ENCODE results near the gene BNIP2. TPM values are rescaled to one million over a fixed set of nuclear protein-coding genes. Genes with fewer than 3 reads are reported as not detected.
A peak's percentile ranks its signal among the peaks of the same experiment; 100 is the strongest.

BNIP2 gene
- total and polyA plus RNA-seq, 2 of the 13 experiments (the other 11 are each of a cell fraction or from before 2014, with no cell fraction given): 17.4 to 57.6 TPM

GRCh38 chr15:59656897-59657634, 32.1 kb downstream of the BNIP2 start, which contains the start of gene GTF2A2 (continued):
- TF ChIP-seq HMGXB4 (CRISPR knock-in tag; IDR thresholded peaks at IDR 0.05; ENCODE audit: borderline replicate concordance in 1 of 2, low read depth in 1 of 2) (peak; percentile 81 to 87; a peak in 3 of 4 replicates), IKZF4 (CRISPR knock-in tag; IDR thresholded peaks at IDR 0.05; ENCODE audit: borderline replicate concordance, low read depth, not compliant biosample characterization) (no peak), NFE2 (CRISPR knock-in tag; IDR thresholded peaks at IDR 0.05) (no peak), DPF2 (CRISPR knock-in tag; IDR thresholded peaks at IDR 0.05; ENCODE audit: borderline replicate concordance, low read depth) (no peak), E2F5 (CRISPR knock-in tag; conservative IDR thresholded peaks at IDR 0.05) (no peak), ZNF34 (CRISPR knock-in tag; IDR thresholded peaks at IDR 0.05; ENCODE audit: borderline replicate concordance) (peak; percentile 88; the same call in 1 of the 2 replicates), GABPB1 (CRISPR knock-in tag; IDR thresholded peaks at IDR 0.05) (peak; percentile 98), SP140L (CRISPR knock-in tag; IDR thresholded peaks at IDR 0.05; ENCODE audit: borderline replicate concordance) (no peak), ZMYM4 (CRISPR knock-in tag; IDR thresholded peaks at IDR 0.05) (peak; percentile 79), PHF21A (CRISPR knock-in tag; IDR thresholded peaks at IDR 0.05) (no peak), ZNF605 (CRISPR knock-in tag; IDR thresholded peaks at IDR 0.05) (0 out of 2 replicates have a peak, but pooled peaks have one; percentile 21), ATF2 (CRISPR knock-in tag; IDR thresholded peaks at IDR 0.05) (peak; percentile 42; the same call in 1 of the 2 replicates), AGO2 (optimal IDR thresholded peaks at IDR 0.05; ENCODE audit: low read depth, low read length) (peak; percentile 94), ZNF501 (CRISPR knock-in tag; IDR thresholded peaks at IDR 0.05) (peak; percentile 89), ESRRA (CRISPR knock-in tag; IDR thresholded peaks at IDR 0.05; ENCODE audit: low read depth) (no peak), REPIN1 (CRISPR knock-in tag; IDR thresholded peaks at IDR 0.05; ENCODE audit: borderline replicate concordance, low read depth) (peak; percentile 62; the same call in 1 of the 2 replicates), ZNF441 (CRISPR knock-in tag; IDR thresholded peaks at IDR 0.05; ENCODE audit: borderline replicate concordance) (peak; percentile 68; the same call in 1 of the 2 replicates), HNRNPK (IDR thresholded peaks at IDR 0.05; ENCODE audit: low read depth, low read length, poor library complexity, severe bottlenecking) (peak; percentile 44), DNMT1 (CRISPR knock-in tag; IDR thresholded peaks at IDR 0.05) (no peak), U2AF2 (IDR thresholded peaks at IDR 0.05; ENCODE audit: low read depth, low read length) (no peak), PREB (CRISPR knock-in tag; IDR thresholded peaks at IDR 0.05) (no peak), HNRNPUL1 (IDR thresholded peaks at IDR 0.05; ENCODE audit: low read depth, low read length) (no peak)
- TF ChIP-seq, protein P1, sequence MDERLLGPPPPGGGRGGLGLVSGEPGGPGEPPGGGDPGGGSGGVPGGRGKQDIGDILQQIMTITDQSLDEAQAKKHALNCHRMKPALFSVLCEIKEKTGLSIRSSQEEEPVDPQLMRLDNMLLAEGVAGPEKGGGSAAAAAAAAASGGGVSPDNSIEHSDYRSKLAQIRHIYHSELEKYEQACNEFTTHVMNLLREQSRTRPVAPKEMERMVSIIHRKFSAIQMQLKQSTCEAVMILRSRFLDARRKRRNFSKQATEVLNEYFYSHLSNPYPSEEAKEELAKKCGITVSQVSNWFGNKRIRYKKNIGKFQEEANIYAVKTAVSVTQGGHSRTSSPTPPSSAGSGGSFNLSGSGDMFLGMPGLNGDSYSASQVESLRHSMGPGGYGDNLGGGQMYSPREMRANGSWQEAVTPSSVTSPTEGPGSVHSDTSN (CRISPR knock-in tag; IDR thresholded peaks at IDR 0.05): peak; percentile 86
